GM18907 (cell line): ENCODE measurements around the gene LRRC4C.

Source experiments
- ATAC-seq: cut with Tn5 transposase; IDR thresholded peaks from one replicate; pipeline ENCODE4 v1.9.1; 2021; ENCODE audit warnings: mild to moderate bottlenecking, moderate library complexity; ENCODE audit not compliant: unreplicated experiment

Gene LRRC4C

GRCh38 chr11:40139536-40139935 is 1319.9 kb downstream of the LRRC4C start:
- ATAC-seq: no peak

- no peak for ATAC-seq
Measured at GRCh38 chr11:40139066-40139465, 1320.4 kb downstream of the LRRC4C start.

GRCh38 chr11:40134820-40135570 is 1324.5 kb downstream of the LRRC4C start:
- ATAC-seq: no peak

GRCh38 chr11:40133498-40133897 is 1326.0 kb downstream of the LRRC4C start:
- no peak for ATAC-seq

GRCh38 chr11:40132912-40133311 is 1326.5 kb downstream of the LRRC4C start:
- no peak for ATAC-seq

- no peak for ATAC-seq
Measured at GRCh38 chr11:40130427-40130826, 1329.0 kb downstream of the LRRC4C start.

- ATAC-seq: no peak
Measured at GRCh38 chr11:40129266-40129665, 1330.2 kb downstream of the LRRC4C start.

GRCh38 chr11:40125054-40125453 is 1334.4 kb downstream of the LRRC4C start:
- ATAC-seq: no peak

- no peak for ATAC-seq
Measured at GRCh38 chr11:40119661-40120060, 1339.8 kb downstream of the LRRC4C start.

GRCh38 chr11:40118780-40119179 is 1340.7 kb downstream of the LRRC4C start:
- no peak for ATAC-seq

GRCh38 chr11:40118026-40118425 is 1341.4 kb downstream of the LRRC4C start:
- ATAC-seq: no peak

- no peak for ATAC-seq
Measured at GRCh38 chr11:40104941-40105550, 1354.4 kb downstream of the LRRC4C start.

- no peak for ATAC-seq
Measured at GRCh38 chr11:40100781-40101180, 1358.7 kb downstream of the LRRC4C start.

GRCh38 chr11:40100162-40100553 is 1359.3 kb downstream of the LRRC4C start:
- no peak for ATAC-seq

GRCh38 chr11:40099426-40100161 is 1359.9 kb downstream of the LRRC4C start:
- ATAC-seq: no peak

- ATAC-seq: no peak
Measured at GRCh38 chr11:40095446-40095845, 1364.0 kb downstream of the LRRC4C start.

GRCh38 chr11:40094954-40095353 is 1364.5 kb downstream of the LRRC4C start:
- no peak for ATAC-seq

- no peak for ATAC-seq
Measured at GRCh38 chr11:40080434-40080833, 1379.0 kb downstream of the LRRC4C start.
